ENCODE measurements around the gene CRYZL1. TPM values are rescaled to one million over a fixed set of nuclear protein-coding genes. Genes with fewer than 3 reads are reported as not detected.
A peak's percentile ranks its signal among the peaks of the same experiment; 100 is the strongest.
"Not testable (repeated sequence)": the region's sequence is repeated elsewhere in the genome, so short reads cannot be mapped to it uniquely, and the experiment has no call there.

The CRYZL1 gene
- total RNA-seq, result 38.6 TPM

DNA sequence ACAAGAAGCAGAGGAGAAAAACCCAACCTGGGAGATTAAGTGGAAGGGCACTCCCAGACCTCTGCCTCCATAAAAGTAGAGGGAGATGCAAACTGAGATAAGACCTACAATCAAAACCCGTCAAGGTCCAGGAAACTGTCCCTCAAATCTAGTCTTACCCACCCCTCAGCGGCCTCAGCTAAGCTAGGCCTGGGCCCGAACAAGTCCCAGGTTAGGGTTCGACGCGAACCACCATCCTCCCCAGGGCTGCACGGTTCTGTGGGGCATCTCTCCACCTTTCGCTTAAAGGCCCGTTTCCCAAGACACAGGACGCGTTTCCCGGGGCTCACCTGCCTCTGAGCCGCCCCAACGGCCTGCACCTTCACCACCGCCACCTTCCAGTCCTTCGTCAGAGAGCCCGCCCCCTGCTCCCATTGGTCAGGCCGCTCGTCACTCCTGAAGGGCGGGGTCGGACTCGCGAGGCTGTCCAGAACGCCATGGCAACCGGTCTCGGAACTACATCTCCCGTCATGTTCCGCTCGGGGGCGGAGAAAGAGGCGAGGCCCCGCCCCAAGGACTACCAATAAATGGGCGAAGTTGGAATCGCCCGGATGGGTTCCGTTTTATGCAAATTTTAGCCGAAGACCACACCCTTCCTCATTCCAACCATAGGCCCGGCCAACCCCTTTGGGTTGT is at the start of gene CRYZL1:
CRYZL1 (minus strand) TSS at position 390 of the 675 bp plus-strand sequence. CDS start 10,190 bp downstream, outside the sequence.
- DNase-seq, result peak; percentile 99

DNA sequence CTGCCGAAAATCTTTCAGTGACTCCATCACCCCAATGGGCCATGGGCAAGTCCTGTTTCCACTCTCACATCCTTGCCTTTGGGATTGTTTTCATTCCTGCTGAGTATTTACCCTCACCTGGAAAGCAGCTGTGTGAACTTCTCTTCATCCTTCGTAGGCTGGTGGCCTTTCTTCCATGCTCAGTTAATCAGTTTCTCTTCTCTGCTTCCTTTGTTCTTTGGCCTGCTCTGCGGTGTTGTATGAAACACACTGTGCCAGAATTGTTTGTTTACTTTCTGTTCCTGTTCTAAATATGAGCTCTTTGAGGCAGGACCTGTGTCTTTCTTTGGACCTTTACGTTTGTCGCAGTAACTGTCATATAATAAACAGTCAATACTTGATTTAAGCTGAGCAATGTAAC is 49.3 kb upstream of the CRYZL1 start:
- DNase-seq, result no peak

DNA sequence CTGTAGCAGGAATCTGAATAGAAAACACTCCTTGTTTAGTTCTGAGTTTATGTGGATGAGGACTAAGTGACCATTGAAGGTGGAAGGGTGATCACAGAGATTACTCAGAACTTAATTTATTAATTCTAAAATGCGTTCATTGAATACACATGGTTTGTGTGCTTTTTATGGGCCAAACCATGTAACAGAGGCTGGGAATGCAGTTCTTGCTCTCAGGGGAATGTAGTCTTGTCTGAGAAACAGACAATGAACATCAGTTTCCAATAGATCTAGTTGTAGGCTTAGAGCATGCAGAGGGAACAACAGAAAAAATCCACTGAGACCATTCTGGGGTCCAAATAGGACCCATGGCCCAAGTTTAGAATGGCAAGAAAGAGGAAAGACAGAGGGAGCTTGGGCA is 46.8 kb upstream of the CRYZL1 start:
- DNase-seq, result peak; percentile 61

DNA sequence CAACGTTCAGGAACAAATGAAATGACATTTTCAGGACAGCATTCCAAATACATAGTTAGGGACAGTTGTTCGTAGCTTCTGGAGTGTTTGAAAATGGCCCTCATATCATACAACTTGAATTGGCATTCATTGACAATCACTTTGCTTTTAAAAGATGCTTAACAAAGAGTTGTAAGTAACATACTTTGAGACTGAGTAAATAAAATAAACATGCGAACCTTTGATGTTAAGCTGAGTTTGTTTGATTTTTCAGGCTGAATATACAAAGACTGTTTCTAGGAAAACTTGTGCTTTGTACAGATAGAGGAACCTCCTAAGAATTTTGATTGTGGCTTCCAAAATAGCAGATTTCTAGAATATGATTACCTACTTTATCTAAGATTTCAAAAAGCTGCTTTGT is 46.1 kb upstream of the CRYZL1 start:
- DNase-seq, result no peak

DNA sequence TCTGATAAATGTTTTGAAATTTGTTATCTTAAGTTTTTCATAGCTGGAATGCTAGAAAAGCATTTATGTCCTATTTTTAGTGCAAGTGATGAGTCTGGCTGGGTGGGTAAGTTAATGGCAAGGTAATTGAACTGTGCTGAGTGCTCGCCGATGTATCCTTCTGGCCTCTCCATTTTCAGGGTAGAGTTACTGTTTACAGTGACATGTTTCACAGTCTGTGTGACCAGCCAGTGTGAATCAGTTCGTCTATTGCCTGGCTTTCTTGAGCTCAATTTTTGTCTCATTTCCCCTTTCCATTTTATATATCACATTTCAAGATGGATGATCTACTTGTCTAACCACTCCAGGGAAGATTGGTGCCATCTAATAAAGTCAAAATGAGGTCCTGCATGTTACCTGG is 44.8 kb upstream of the CRYZL1 start:
- DNase-seq, result no peak

DNA sequence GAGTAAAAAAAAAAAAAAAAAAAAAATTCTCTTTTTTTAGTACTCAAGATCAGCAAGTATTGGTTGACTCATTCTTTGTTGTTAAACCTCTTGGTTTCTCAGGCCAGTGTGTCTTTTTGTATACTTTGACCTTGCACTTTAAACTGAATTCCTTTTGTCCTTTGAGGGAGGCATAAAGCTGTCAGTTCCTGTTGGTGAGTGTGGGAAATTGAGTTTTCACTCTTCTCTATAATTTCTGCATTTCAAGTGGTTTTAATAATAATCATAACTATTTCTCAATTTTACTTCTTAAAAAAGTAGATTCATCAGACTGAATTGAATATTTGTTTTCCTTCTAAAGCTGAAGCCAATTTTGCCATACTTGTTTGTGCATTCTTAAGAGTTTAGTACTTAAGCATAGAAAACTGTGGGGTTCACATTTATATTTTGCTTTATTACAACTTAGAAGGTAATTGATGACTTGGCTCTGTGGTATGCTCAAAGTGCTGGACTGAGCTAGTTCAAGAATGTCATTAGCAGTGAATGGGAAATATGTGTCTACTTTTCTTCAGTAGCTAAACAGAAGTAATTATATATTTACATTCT is 44.2 kb upstream of the CRYZL1 start:
- no peak for DNase-seq

DNA sequence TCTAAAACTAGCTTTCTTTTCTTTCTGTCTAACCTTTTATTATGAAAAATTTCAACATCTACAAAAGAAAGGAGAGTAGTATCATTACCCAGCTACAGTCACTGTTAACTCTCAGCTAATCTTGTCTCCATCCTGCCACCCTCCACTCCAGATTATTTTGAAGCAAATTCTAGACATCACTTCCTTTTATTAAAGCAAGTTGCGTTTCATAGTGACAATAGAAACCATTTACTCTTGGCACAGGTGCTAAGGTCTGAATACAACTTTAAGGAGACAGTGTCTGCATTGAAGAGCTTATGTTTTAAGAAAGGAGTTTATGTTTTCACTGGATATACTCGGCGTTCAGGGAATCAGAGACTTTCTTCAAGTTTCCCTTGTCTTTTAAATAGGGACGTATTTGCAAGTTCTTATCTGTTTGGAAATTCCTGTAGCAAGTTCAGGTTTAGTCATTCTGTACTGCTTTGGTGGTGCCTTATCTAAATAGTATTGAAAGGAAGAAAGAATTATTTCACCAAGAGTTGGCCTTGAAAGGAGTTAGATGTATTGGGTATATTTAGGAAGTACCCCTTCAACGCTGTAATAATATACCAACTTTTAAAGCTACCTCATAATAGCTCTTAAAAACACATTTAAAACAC is 43.5 kb upstream of the CRYZL1 start:
- no peak for DNase-seq

DNA sequence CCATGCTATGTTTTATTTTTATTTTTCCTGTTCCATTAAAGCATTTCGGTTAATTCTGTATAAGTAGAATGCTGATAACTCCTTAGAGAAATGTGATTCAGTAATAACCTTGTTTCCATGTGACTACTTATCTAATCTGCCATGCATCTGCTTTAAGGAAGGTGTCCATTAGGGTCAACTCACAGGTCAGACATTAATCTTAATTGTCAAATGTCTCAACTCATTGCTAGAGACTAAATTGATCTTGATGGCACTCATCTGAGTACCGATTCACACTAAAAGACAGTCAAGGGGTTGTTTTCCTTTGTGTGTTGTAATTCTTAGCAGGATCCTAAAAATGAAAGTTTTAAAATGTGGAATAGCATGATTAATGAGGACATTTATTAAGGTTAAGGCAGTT is 42.5 kb upstream of the CRYZL1 start:
- no peak for DNase-seq

DNA sequence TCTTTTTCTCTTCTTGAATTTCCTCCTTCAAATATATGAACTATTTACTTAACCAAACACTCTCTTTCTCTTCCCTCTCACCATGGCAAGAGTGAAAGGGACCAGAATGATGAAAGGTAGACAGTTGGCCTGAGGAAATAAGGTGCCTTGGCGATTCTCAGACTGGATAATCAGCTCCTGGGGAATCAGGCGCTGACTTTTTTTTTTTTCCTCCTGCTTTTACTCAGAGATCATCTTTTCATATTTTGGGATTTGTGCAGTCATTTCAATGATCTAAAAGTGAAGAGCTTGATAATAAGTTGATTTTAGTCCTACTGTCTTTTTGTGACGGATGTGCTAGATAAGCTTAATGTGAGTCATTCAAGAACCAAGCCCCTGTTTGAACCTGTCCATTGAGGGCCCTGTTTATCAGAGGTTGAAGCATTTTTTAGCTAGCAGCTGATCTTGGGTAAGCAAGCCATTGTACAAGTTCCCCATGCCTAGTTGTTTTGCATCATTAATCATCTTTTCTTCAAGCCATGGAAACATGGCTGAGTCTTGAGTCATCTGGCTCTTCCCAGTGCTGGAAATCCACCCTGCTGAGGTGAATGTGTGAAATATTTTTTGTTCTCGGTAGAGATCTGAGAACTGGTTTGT is 41.6 kb upstream of the CRYZL1 start:
- DNase-seq, result no peak

DNA sequence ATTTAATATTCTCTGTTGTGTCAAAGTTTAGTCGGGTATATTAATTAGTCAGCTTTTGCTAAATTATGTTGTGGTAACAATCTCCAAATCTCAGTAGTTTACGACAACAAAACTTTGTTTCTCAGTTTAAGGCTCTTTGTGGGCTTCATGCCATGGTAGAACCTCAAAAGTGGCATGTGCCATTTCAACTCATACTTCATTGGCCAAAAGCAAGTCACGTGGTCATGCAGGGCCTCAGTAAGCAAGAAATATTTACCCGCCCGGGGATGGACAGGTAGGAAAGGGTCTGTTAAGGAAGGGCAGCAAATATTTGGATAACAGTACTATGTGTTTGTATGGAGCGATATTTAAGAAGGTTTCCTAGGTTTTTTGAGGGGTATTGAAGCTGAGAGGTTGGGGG is 39.3 kb upstream of the CRYZL1 start:
- no peak for DNase-seq

DNA sequence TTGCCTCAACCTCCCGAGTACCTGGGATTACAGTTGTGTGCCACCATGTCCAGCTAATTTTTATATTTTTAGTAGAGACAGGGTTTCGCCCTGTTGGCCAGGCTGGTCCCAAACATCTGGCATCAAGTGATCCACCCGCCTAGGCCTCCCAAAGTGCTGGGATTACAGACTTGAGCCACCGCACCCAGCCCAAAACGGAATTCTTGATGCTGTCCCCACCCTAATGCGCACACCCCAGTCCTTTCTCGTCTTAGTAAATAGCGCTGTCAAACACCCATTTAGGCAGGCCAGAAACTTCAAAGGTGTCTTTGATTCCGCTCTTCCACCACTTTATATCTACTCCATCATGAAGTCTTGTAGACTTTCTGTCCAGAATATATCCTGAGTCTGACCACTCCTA is 35.9 kb upstream of the CRYZL1 start:
- DNase-seq, result no peak

DNA sequence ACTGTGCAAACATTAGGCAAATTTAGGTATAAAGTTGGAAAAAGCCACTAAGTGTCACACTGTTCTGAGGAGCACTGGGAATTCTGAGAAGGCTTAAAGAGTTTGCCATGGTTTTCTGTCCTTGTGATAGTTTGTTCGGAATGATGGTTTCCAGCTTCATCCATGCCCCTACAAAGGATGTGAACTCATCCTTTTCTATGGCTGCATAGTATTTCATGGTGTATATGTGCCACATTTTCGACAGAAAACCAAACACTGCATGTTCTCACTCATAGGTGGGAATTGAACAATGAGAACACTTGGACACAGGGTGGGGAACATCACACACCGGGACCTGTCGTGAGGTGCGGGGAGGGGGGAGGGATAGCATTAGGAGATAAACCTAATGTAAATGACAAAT is 35.1 kb upstream of the CRYZL1 start:
- not testable (repeated sequence) for DNase-seq

DNA sequence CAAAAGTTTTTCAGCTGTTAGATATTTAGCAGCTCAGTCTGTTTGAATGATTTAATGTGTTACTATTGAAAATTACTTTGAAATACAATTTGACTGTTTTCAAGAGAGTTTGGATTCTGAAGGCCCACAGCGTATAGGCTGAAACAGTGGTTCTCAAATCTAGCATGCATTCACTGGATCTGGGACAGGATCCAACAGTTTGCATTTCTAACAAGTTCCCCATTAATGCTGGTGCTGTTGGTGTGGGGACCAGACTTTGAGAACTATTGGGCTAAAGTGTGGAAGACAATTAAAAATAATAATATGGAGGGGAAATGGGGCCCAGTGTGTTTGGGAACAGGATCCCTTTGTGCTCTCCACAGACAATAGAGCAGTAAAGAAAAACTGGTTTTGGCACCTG is 32.7 kb upstream of the CRYZL1 start:
- no peak for DNase-seq

DNA sequence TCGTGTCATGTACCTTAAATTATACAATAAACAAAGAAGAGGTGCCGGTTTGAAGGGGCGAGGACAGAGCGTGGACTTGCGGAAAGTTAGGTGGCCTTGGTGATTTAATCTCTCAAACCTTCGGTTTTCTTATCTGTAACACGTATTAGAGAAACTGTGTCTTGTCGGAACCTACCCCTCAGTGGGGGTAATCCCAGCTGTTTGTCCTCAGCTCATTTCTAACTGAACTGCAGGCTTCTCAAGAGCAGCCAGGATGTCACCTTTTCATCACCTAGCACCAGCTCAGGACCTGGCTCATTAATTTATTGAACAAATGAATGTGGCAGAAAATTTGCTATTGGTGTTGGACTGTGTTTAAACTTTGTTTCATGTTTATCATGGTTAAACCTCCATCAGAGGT is 31.9 kb upstream of the CRYZL1 start:
- no peak for DNase-seq

DNA sequence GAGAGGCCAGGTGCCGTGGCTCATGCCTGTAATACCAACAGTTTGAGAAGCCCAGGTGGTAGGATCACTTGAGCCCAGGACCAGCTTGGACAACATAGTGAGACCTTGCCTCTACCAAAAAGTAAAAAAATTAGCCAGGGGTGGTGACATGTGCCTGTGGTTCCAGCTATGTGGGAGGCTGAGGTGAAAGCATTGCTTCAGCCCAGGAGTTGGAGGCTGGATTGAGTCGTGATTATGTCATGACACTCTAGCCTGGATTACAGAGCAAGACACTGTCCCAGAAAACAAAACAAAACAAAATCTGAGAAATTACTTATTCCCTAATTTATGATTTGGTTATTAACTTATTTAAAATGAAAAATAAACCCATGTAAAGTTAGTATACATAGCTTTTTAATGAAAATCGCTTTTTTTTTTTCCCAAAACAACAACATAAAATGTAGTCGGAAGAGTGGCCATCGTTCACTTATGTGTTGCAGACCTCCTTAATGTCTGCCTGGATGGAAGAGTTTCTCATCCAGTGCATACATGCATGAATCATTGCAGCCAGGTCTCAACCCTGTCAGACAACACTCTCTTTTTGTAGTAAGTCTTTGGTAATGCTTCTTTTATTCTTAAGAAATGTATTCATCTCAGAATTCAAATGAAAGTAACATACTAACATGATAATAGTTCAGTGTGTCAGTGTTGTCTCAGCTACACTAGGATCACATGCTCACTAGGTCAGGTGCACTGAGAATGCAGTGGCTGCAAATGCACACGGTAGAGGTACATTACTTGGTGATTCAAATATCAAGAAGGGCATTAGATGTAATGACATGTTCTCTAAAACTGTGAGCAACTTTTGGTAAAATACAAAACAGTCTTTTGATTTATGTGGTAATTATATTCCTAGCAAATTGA is 28.8 kb upstream of the CRYZL1 start:
- DNase-seq, result no peak

DNA sequence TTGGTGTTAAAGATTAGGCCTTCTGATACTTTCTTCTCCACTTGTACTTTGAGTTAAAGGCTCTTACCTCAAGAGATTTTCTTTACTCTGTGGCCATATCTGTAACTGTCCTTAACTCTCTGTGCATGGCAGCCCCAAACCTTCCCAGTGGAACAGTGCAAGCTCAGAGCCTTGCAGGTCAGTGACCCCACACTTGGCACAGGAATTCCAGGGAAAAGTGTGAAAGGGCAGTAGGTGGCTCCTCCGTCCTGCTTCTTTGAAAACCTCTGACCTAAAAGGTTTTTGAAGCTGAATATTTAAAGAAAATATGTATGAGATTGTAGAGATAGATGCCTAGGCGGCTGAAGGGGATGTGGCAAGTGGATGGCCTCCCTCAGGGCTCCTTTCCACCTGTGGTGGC is 27.1 kb upstream of the CRYZL1 start:
- DNase-seq, result no peak

DNA sequence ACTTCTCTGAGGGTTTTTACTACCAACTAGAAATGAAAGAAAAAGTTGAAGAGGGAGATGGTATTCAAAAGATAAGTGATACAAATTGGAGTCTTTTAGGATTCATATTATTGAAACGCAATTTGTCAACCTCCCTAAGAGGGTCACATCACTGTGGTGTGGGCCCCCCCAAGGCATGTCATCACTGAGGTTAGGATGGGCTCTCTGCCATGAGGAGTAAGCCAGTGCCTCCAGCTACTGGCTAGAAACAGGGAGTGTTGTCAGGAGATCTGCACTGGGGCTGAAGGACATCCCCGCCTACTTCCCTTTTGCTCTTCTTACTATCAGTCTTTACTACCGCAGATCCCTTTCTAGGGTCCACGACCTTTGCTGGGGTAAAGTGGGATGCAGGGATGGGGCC is 26.6 kb upstream of the CRYZL1 start:
- no peak for DNase-seq

DNA sequence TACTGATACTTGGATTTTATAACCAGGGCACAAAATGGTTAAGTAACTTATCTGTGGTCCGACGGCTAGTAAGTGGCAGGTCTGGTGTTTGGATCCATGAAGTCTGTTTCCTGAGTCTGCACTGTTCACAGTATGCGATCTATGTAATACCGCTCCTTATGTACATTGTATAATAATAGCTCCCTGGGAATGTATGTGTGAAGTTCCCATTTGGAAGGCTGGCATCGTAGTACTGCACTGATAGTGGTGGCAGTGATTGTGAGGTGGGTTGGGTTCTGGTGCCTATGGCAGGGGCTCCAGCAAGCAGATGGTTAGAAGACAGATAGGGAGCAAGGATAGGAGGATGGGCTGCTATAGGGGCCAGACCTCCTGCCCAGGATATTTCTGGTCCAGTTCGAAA is 26.1 kb upstream of the CRYZL1 start:
- DNase-seq, result no peak

DNA sequence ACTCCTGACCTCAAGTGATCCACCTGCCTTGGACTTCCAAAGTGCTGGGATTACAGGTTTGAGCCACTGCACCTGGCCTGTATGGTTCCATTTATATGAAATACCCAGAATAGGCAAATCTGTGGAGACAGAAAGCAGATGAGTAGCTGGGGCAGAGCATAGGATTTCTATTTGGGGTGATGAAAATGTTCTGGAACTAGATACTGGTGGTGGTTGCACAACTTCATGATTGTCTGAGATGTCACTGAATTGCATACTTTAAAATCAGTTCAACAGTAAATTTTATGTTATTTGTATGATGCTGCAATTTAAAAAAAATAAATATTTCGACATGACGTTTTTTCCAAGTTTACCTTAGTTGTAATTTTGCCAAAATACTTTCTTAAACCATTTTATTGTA is 24.6 kb upstream of the CRYZL1 start:
- no peak for DNase-seq

DNA sequence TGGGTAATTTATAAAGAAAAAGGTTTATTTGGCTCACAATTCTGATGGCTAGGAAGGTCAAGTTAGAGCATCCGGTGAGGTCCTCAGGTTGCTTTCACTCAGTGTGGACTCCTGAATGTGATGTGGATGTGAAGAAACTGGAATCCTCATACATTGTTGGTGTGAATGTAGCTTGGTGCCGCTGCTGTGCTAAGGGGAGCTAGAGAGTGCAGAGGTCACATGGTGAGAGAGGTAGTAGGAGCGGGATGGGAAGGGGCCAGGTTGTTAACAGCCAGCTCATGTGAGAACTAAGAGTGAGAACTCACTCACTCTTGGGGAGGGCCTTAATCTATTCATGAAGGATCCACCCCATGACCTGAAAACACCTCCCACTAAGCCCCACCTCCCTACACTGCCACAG is 22.6 kb upstream of the CRYZL1 start:
- no peak for DNase-seq

DNA sequence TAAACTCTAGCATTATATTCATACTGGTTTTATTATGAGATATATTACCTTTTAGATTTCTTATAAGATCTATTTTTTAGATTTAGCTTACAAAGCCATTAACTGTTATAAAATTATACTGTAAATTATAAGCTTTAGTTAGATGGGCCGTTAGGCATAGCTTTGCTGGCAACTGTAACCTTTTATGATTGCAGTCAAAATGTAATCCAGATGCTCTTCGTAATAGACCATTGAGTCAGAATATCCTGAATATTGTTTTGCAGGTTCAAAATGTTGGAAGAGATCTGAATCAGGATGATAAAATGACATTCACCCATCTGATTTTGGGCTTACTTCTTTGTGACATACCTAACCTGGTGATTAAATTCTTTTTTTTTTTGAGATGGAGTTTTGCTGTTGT is 21.7 kb upstream of the CRYZL1 start:
- no peak for DNase-seq

DNA sequence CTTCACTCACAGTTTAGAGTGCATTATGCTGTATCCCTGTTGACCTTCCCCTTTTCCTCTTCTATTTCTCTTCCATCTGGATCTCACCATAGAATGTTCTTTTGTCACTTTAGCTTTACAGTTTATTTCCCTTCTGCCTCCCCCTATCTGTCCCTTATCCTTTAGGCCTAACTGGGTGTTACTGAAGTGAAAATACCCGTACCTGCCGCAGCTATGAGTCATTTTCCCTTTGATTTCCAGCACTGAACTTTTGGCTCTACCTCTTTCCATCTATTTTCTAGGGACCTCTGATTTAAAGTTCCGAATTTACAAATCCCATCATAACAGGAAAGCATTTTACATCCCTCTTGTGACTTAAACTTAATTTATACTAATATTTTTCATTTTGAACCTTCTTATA is 20.5 kb upstream of the CRYZL1 start:
- no peak for DNase-seq

DNA sequence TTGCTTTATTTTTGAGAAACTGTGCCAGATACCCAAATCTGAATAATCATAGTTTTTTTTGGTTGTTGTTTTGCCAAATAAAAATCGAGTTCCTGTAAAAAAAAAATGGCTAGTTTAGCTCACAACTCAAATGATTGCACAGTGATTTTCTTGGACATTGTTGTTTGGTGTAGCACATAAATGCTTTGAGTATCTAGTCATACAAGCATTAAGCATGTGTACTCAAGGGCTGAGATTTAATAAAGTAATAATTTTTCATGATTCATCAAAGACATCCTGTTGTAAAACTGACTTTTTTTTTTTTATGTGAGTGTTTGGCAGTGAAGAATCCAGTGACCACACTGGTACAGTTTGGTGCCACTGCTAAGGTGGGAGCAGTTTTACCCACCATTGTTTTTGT is 19.6 kb upstream of the CRYZL1 start:
- DNase-seq, result no peak
